IMR-90 (cell line): Measurements from ENCODE around the gene KRT27. TPM values are rescaled to one million over a fixed set of nuclear protein-coding genes. Genes with fewer than 3 reads are reported as not detected.

Experiments
- ATAC-seq: fragments of 200-7000 bp; cut with Tn5 transposase; 2 replicates; pipeline ENCODE4 v1.9.1; 2020; ENCODE audit warnings: low read depth, mild to moderate bottlenecking, moderate library complexity
- BruUV-seq: library from RNA; stranded (reverse); fragments of 400-500 nt; replicated peaks from 2 replicates; lab custom pipeline; 2021; lab: Mats Ljungman, UMichigan
- CTCF ChIA-PET: fragments of 300-600 bp; formaldehyde crosslinking; extraction: SDS; loops from one replicate; lab custom pipeline; 2021; ENCODE audit warnings: antibody characterized with exemption; lab: Yijun Ruan, JAX
- POLR2A ChIA-PET: fragments of 300-600 bp; sonication (Branson Sonifier 250); formaldehyde crosslinking; loops from one replicate; lab custom pipeline; 2022; ENCODE audit warnings: antibody characterized with exemption; ENCODE audit not compliant: unreplicated experiment; lab: Charles Lee
- DNase-seq: peaks from one replicate; pipeline ENCODE4 v3.0.0; 2013
- H2AFZ ChIP-seq: replicated peaks from 2 replicates; pipeline ENCODE3; 2013; ENCODE audit warnings: low read length, mild to moderate bottlenecking; ENCODE audit not compliant: poor library complexity
- H2AK5ac ChIP-seq: 2 replicates; pipeline ENCODE4 v1.6.1; 2013; ENCODE audit warnings: low read depth, low read length, inconsistent platforms
- H2AK9ac ChIP-seq: replicated peaks from 2 replicates; pipeline ENCODE3; 2013; ENCODE audit warnings: mild to moderate bottlenecking, low read depth, low read length, moderate library complexity; ENCODE audit not compliant: poor library complexity
- H2BK120ac ChIP-seq: 2 replicates; pipeline ENCODE4 v1.6.1; 2013; ENCODE audit warnings: low read depth, low read length, inconsistent platforms
- H2BK15ac ChIP-seq: 3 replicates; pipeline ENCODE4 v1.6.1; 2013; ENCODE audit warnings: low read depth, low read length, inconsistent platforms
- H2BK20ac ChIP-seq: 2 replicates; pipeline ENCODE4 v1.6.1; 2013; ENCODE audit warnings: low read depth, mild to moderate bottlenecking, inconsistent platforms, low read length, moderate library complexity
- H2BK5ac ChIP-seq: 2 replicates; pipeline ENCODE4 v1.6.1; 2013; ENCODE audit warnings: mild to moderate bottlenecking, low read depth, low read length, inconsistent platforms; ENCODE audit not compliant: poor library complexity, severe bottlenecking
- H3K14ac ChIP-seq: replicated peaks from 2 replicates; pipeline ENCODE4 v1.6.1; 2013; ENCODE audit warnings: low read depth, low read length, inconsistent platforms
- H3K18ac ChIP-seq: 2 replicates; pipeline ENCODE4 v1.6.1; 2013; ENCODE audit warnings: low read depth, low read length, control low read depth
- H3K23ac ChIP-seq: 2 replicates; pipeline ENCODE4 v1.6.1; 2013; ENCODE audit warnings: low read depth, low read length, inconsistent platforms
- H3K27ac ChIP-seq: 2 replicates; pipeline ENCODE4 v1.5.1; 2013; ENCODE audit warnings: mild to moderate bottlenecking, control low read depth, low read length; ENCODE audit not compliant: insufficient read depth
- H3K27me3 ChIP-seq: 2 replicates; pipeline ENCODE4 v1.6.1; 2013; ENCODE audit warnings: low read length; ENCODE audit not compliant: control insufficient read depth, insufficient read depth
- H3K36me3 ChIP-seq: 2 replicates; pipeline ENCODE4 v1.6.1; 2013; ENCODE audit warnings: low read length, mixed read lengths; ENCODE audit not compliant: control insufficient read depth, insufficient read depth
- H3K4ac ChIP-seq: 2 replicates; pipeline ENCODE4 v1.6.1; 2013; ENCODE audit warnings: low read depth, low read length, inconsistent platforms
- H3K4me1 ChIP-seq: 2 replicates; pipeline ENCODE4 v1.6.1; 2013; ENCODE audit warnings: low read length, mixed read lengths; ENCODE audit not compliant: control insufficient read depth, insufficient read depth
- H3K4me2 ChIP-seq: 2 replicates; pipeline ENCODE4 v1.6.1; 2013; ENCODE audit warnings: low read depth, mild to moderate bottlenecking, control low read depth, low read length, moderate library complexity
- H3K4me3 ChIP-seq: 2 replicates; pipeline ENCODE4 v1.5.1; 2013; ENCODE audit warnings: low read depth, mild to moderate bottlenecking, control low read depth, low read length, moderate library complexity; ENCODE audit not compliant: insufficient read depth
- H3K56ac ChIP-seq: 2 replicates; pipeline ENCODE4 v1.6.1; 2013; ENCODE audit warnings: low read length, inconsistent platforms; ENCODE audit not compliant: insufficient read depth; ENCODE audit errors: extremely low read depth
- H3K79me1 ChIP-seq, 2 experiments: 2 replicates each; pipeline ENCODE4 v1.6.1; 2013; ENCODE audit warnings: low read length in 2 of 2, inconsistent platforms in 1 of 2, low read depth in 1 of 2
- H3K9ac ChIP-seq: 2 replicates; pipeline ENCODE4 v1.6.1; 2013; ENCODE audit warnings: low read depth, low read length, control low read depth
- H3K9me1 ChIP-seq: 2 replicates; pipeline ENCODE4 v1.6.1; 2013; ENCODE audit warnings: low read length, inconsistent platforms; ENCODE audit not compliant: insufficient read depth
- H3K9me3 ChIP-seq: 2 replicates; pipeline ENCODE4 v1.6.1; 2013; ENCODE audit warnings: low read length; ENCODE audit not compliant: control insufficient read depth, insufficient read depth
- H4K20me1 ChIP-seq: 2 replicates; pipeline ENCODE4 v1.6.1; 2013; ENCODE audit warnings: low read length, inconsistent platforms; ENCODE audit not compliant: insufficient read depth
- H4K5ac ChIP-seq: 2 replicates; pipeline ENCODE4 v1.6.1; 2013; ENCODE audit warnings: mild to moderate bottlenecking, low read depth, low read length, control low read depth
- H4K8ac ChIP-seq, 2 experiments: 2 replicates each; pipeline ENCODE4 v1.6.1; 2013; ENCODE audit warnings: low read depth in 2 of 2, low read length in 2 of 2, control low read depth in 1 of 2, inconsistent platforms in 1 of 2
- H4K91ac ChIP-seq: 2 replicates; pipeline ENCODE4 v1.6.1; 2013; ENCODE audit warnings: low read depth, low read length, inconsistent platforms; ENCODE audit not compliant: insufficient read depth
- MAZ ChIP-seq: IDR thresholded peaks from 2 replicates; pipeline ENCODE4 v1.6.1; 2012; ENCODE audit warnings: low read depth, mild to moderate bottlenecking, low read length, improper control_type of control experiment, moderate library complexity, borderline replicate concordance
- RFX5 ChIP-seq: IDR thresholded peaks from 2 replicates; pipeline ENCODE4 v1.8.0; 2012; ENCODE audit warnings: low read depth, mild to moderate bottlenecking, low read length, moderate library complexity
- WGBS, 2 experiments: methylation state at CpG; one replicate each; pipeline versions ENCODE4 v1.1.5 to v1.1.7; 2013; ENCODE audit warnings: missing lambda C conversion rate in 2 of 2; ENCODE audit not compliant: insufficient read length in 1 of 2; ENCODE audit errors: extremely low coverage in 2 of 2; 5-methylcytosine and 5-hydroxymethylcytosine counted together
- dilution Hi-C: fragments of 300-500 bp; cut with HindIII; formaldehyde crosslinking; loops from one replicate; pipeline ENCODE4 v1.14.3; 2018; ENCODE audit warnings: low sequenced_read_pairs; ENCODE audit not compliant: unreplicated experiment
- in situ Hi-C: fragments of 300-500 bp; cut with MboI; formaldehyde crosslinking; loops from 3 replicates; pipeline ENCODE4 v1.14.3; 2019; ENCODE audit warnings: low sequenced_read_pairs, inconsistent platforms, mixed read lengths
- intact Hi-C: fragments of 100-400 bp; cut with micrococcal nuclease; formaldehyde crosslinking; loops from 2 replicates; pipeline ENCODE4 v1.10.0; 2022
- polyA plus RNA-seq, 3 experiments: library from polyadenylated mRNA; depleted of rRNA; stranded (reverse); fragments of >200 nt; gene quantifications; 2 replicates each; pipeline ENCODE4 v1.2.3, GENCODE V29; 2012; ENCODE audit warnings: low replicate concordance in 1 of 3
- total RNA-seq: library from RNA; depleted of rRNA; stranded (reverse); fragments of >200 nt; gene quantifications from 2 replicates; pipeline ENCODE4 v1.2.3, GENCODE V29; 2012

KRT27 gene
- total and polyA plus RNA-seq, 2 of the 4 experiments (the other 2 are of a cell fraction), result not detected

DNA sequence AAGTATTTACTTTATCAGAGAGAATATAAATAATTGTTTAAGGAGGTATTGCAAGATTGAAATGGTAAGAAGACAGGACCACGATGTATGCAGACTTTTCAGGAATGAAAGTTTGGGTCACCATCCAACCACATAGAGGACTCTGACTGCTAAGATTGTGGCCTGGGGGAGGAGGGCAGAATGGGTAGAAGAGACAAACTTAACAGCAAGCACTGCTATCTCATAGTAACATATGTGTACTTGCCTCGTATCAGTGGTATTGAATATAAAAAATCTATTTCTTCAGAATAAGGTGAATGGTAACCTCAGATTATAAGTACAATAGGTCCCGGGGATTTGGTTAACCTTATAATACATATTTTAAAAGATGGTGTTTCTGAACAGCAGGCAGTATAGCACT is 34.2 kb upstream of the KRT27 start:
- no peak overlapping the region for H2BK20ac ChIP-seq
- H3K9me3 ChIP-seq, result no peaks in the 10 kb centered on the region
- no peaks in the 10 kb centered on the region for H3K27me3 ChIP-seq
- no peak overlapping the region for H3K4me2 ChIP-seq
- no CpG with 5 or more reads among the region's 3 CpGs for WGBS, 2 experiments
- H3K18ac ChIP-seq, result no peak overlapping the region
- H2AFZ ChIP-seq, result no peak overlapping the region
- CTCF ChIA-PET, result no interaction called here
- H3K56ac ChIP-seq, result no peak overlapping the region
- H3K27ac ChIP-seq, result no peak overlapping the region
- no peaks in the 10 kb centered on the region for H4K20me1 ChIP-seq
- H2AK5ac ChIP-seq, result no peak overlapping the region
- ATAC-seq (no peak), DNase-seq (no peak)
- no peak overlapping the region for H2BK15ac ChIP-seq
- H3K9ac ChIP-seq, result no peak overlapping the region
- no peak overlapping the region for H3K14ac ChIP-seq
- POLR2A ChIA-PET, result no interaction called here
- H2BK5ac ChIP-seq, result no peak overlapping the region
- H2BK120ac ChIP-seq, result no peak overlapping the region
- no TSS peak for BruUV-seq
- no peaks in the 10 kb centered on the region; the same call in 1 of the 2 replicates for H3K9me1 ChIP-seq
- H4K8ac ChIP-seq, result no peak overlapping the region
- TF ChIP-seq MAZ, result no peak
- no peak for TF ChIP-seq RFX5
- in situ Hi-C loops, result no loop called here
- dilution Hi-C loops, result no loop called here
- no peak overlapping the region for H3K4me3 ChIP-seq
- no peak overlapping the region for H4K5ac ChIP-seq
- H3K79me1 ChIP-seq, result peaks cover 30% of the 10 kb centered on the region in 2 experiments
- H3K4me1 ChIP-seq, result peaks cover 2% of the 10 kb centered on the region; the same call in 1 of the 2 replicates
- intact Hi-C loops, result no loop called here
- no peak overlapping the region for H3K23ac ChIP-seq
- peaks cover 9% of the 10 kb centered on the region for H3K36me3 ChIP-seq
- H4K91ac ChIP-seq, result no peak overlapping the region
- H3K4ac ChIP-seq, result no peak overlapping the region
- H2AK9ac ChIP-seq, result no peak overlapping the region
